HG03457 (cell line): ENCODE measurements around the gene SYT8.

Source experiments
- ATAC-seq: cut with Tn5 transposase; IDR thresholded peaks from one replicate; pipeline ENCODE4 v1.9.1; 2021; ENCODE audit warnings: moderate number of reproducible peaks; ENCODE audit not compliant: unreplicated experiment

The SYT8 gene

GRCh38 chr11:1817511-1817910 is 17.3 kb upstream of the SYT8 start:
- no peak for ATAC-seq

- ATAC-seq, result no peak
These were observed 15.7 kb upstream of the SYT8 start for GRCh38 chr11:1819074-1819473.

GRCh38 chr11:1820463-1821325 is 14.1 kb upstream of the SYT8 start:
- ATAC-seq, result no peak

GRCh38 chr11:1821562-1821961 is 13.2 kb upstream of the SYT8 start:
- no peak for ATAC-seq

GRCh38 chr11:1822648-1823375 is 12.0 kb upstream of the SYT8 start:
- no peak for ATAC-seq

- ATAC-seq, result no peak
These were observed 11.2 kb upstream of the SYT8 start for GRCh38 chr11:1823376-1824220.

- ATAC-seq, result no peak
These were observed 10.4 kb upstream of the SYT8 start for GRCh38 chr11:1824221-1825038.

GRCh38 chr11:1825039-1825740 is 9.6 kb upstream of the SYT8 start:
- ATAC-seq, result no peak

- no peak for ATAC-seq
These were observed 8.9 kb upstream of the SYT8 start for GRCh38 chr11:1825785-1826451.

- no peak for ATAC-seq
These were observed 8.2 kb upstream of the SYT8 start for GRCh38 chr11:1826552-1827094.

- ATAC-seq, result no peak
These were observed 7.5 kb upstream of the SYT8 start for GRCh38 chr11:1827095-1827813.

- no peak for ATAC-seq
These were observed 6.9 kb upstream of the SYT8 start for GRCh38 chr11:1827931-1828330.

- no peak for ATAC-seq
These were observed 6.2 kb upstream of the SYT8 start for GRCh38 chr11:1828542-1828941.

- ATAC-seq, result no peak
These were observed 5.6 kb upstream of the SYT8 start for GRCh38 chr11:1829039-1829820.

- no peak for ATAC-seq
These were observed 4.8 kb upstream of the SYT8 start for GRCh38 chr11:1830004-1830321.

GRCh38 chr11:1830322-1831223 is 4.2 kb upstream of the SYT8 start:
- ATAC-seq, result no peak
